ENCODE measurements around the gene ABHD18.
"Not testable (repeated sequence)": the region's sequence is repeated elsewhere in the genome, so short reads cannot be mapped to it uniquely, and the experiment has no call there.

The ABHD18 gene

GRCh38 chr4:127965062-127965802 is at the start of gene ABHD18, which contains the start of gene MFSD8:
Gene ABHD18 (plus strand): TSS chr4:127965406. CDS start chr4:127982956, 17,550 bp downstream.
Gene MFSD8 (minus strand): TSS chr4:127965173. CDS start chr4:127965133, 40 bp downstream.
- DNase-seq: peak; percentile 98

GRCh38 chr4:127916512-127916911 is 48.7 kb upstream of the ABHD18 start:
- DNase-seq: no peak

GRCh38 chr4:127917151-127917550 is 48.1 kb upstream of the ABHD18 start:
- no peak for DNase-seq

- no peak for DNase-seq
Observed at GRCh38 chr4:127920521-127920920, 44.7 kb upstream of the ABHD18 start.

GRCh38 chr4:127922226-127922625 is 43.0 kb upstream of the ABHD18 start:
- no peak for DNase-seq

- not testable (repeated sequence) for DNase-seq
Observed at GRCh38 chr4:127925720-127926119, 39.5 kb upstream of the ABHD18 start.

GRCh38 chr4:127930175-127930574 is 35.0 kb upstream of the ABHD18 start:
- DNase-seq: no peak

GRCh38 chr4:127931836-127932235 is 33.4 kb upstream of the ABHD18 start:
- not testable (repeated sequence) for DNase-seq

GRCh38 chr4:127936974-127937373 is 28.2 kb upstream of the ABHD18 start:
- DNase-seq: peak; percentile 20

GRCh38 chr4:127957105-127957504 is 8.1 kb upstream of the ABHD18 start:
- no peak for DNase-seq

GRCh38 chr4:127959794-127960193 is 5.4 kb upstream of the ABHD18 start:
- DNase-seq: no peak

GRCh38 chr4:127963633-127964398 is 1.4 kb upstream of the ABHD18 start:
- not testable (repeated sequence) for DNase-seq

- not testable (repeated sequence) for DNase-seq
Observed at GRCh38 chr4:127964426-127965061, 662 bp upstream of the ABHD18 start.

GRCh38 chr4:127965803-127966175 is 583 bp downstream of the ABHD18 start:
- DNase-seq: peak; percentile 6

GRCh38 chr4:127967141-127967775 is 2.1 kb downstream of the ABHD18 start:
- peak; percentile 8 for DNase-seq

GRCh38 chr4:127968586-127968985 is 3.4 kb downstream of the ABHD18 start:
- DNase-seq: no peak

GRCh38 chr4:127970925-127971324 is 5.7 kb downstream of the ABHD18 start:
- DNase-seq: not testable (repeated sequence)

- peak; percentile 14 for DNase-seq
Observed at GRCh38 chr4:127975121-127975770, 10.0 kb downstream of the ABHD18 start.

GRCh38 chr4:127978930-127979329 is 13.7 kb downstream of the ABHD18 start:
- DNase-seq: no peak

- DNase-seq: no peak
Observed at GRCh38 chr4:127982445-127982844, 17.2 kb downstream of the ABHD18 start.

GRCh38 chr4:127985989-127986388 is 20.8 kb downstream of the ABHD18 start:
- no peak for DNase-seq

- DNase-seq: no peak
Observed at GRCh38 chr4:127988638-127989037, 23.4 kb downstream of the ABHD18 start.

- DNase-seq: no peak
Observed at GRCh38 chr4:127993151-127993550, 27.9 kb downstream of the ABHD18 start.

Data from fibroblast of skin of right quadriceps (primary cell).